Measurements from ENCODE around the gene LRP1B.
"Not testable (repeated sequence)": the region's sequence is repeated elsewhere in the genome, so short reads cannot be mapped to it uniquely, and the experiment has no call there.

LRP1B gene

DNA sequence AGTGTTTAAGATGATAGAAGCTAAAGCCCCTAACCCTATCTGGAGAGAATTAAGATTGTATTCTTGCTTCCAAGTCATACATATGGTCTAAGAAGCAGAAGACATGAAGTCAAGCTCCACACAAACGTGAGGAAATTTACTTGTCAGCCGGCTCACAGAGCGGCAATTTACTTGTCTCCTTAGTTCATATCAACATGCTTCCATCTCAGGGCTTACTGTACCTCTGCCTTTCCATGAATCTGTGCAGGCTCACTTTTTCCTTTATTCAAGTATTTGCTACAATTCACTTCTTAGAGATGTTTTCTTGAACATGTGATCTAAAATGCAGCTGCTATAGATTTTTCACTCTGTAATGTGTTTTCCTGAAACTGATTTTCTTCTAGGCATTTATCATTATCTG, 1386.4 kb downstream of the LRP1B start:
- DNase-seq = no peak

DNA sequence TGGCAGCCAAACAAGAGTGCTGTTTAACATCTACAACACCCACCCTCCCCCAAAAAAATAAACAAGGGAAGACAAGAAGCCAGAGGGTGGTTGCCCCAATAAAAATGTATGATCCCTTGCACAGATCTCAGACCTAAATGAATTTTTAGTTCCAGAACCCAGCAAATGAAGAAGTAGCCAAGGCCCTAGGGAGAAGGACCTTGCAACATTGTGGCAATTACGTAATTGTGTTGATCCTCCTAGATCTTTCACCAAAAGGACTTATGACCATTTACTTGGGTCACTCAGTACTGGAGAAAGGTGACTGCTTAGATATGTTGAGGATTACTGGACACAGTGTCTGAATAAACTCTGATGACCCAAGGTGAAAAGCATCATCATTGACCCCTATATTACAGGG, 1393.8 kb downstream of the LRP1B start:
- no peak for DNase-seq

DNA sequence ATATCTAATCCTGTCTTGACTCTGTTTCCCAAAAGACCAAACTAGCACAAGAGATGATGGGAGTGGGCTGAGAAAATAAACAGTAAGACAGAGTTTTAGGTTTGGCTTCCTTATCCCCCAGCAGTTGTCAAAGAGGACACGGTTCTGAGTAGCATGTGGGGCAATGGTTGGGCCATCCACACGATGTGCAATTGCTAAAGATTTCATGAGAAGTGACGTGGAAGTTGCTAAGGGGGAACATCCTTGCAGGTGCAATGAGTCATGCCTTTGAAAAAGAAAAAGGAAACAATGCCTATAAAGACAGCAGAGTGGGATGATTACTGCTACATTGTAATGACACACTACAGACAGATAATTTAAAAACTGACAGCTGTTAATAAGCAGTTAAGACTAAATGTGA, 1395.8 kb downstream of the LRP1B start:
- no peak for DNase-seq

DNA sequence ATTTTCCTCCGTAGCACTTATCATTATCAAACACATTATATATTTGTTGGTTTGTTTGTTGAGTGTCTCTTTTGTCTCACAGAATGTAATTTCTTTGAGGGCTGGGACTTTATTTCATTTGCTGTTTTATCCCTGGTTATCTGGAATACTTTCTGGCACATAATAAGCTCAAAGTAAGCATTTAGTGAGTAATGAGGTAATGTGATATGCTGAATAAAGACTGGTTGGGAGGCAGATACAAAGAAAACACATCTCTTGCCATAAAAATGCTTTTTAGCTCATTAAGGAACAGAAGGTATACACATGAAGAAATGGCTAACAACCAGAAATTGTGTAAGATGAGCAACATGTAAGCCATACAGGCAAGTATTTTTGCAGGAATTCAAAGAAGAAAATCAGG, 1411.8 kb downstream of the LRP1B start:
- DNase-seq = no peak

DNA sequence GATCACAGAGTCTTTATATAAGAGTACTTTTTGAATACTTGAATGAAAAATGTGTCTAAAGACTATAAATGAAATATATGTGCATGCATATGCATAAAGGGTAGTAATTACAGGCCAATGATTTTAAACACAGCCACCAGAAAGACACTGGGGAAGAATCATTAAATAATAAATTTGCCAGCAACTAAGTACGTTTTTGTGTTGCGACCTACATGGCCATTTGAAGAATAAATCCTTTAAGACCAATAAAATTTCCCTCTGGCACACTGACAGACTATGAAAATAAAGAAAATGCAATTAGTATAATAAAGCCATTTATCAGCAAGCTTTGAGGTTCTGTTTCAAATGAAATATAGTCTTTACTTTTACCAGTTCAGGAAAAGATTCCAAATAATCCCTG, 1413.3 kb downstream of the LRP1B start:
- no peak for DNase-seq

DNA sequence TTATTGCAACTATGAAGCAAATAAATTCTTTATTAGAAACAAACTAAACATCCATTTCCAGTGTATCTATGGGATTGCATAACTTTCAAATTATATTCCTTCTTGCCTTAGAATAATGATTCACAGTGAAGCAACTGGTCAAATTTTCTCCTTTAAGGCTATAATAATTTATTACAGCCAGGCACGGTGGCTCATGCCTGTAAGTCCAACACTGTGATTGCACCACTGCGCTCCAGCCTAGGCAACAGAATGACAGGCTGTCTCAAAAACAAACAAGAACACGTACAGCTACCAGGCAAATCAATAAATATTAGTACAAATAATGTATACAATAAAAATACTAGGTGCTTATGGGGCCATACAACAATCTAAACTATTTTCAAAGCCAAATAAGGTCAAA, 1416.2 kb downstream of the LRP1B start:
- no peak for DNase-seq

DNA sequence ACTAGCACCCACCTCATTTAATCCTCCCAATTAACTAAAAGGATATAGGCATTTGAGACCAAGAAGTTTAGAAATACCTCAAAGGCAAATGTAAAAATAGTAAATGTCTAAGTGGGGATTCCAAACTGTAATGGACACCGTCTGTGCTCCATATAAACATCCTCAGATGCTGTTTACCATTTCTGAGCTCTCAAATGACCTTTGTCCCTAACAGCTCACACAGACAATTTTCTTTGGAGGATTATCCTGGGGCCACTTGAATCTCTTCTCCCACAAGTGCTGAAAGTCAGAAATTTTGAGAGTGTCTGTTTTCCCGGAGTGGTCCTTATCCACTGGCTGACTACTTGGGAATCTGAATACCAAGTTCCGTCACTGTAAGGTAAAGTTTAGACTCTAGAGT, 1418.9 kb downstream of the LRP1B start:
- DNase-seq = no peak

DNA sequence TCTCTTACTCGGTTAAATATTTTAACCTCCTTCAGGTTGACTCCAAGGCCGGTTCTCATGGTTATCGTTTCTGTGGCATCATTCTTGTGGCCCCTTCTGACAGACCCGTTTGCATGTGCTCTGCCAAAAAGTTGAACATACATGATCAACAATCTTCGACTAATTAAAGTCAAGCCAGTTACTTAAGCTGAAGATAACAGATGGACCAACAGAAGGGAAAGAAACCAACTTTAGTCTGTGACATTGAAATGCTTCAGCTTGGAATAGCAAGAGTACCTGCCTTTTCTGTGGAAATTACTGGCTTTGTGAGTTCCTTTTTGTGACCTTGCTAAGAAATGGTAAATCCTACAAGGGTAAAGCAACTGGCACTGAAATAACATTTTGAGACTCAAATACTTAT, 1429.1 kb downstream of the LRP1B start:
- DNase-seq = no peak

DNA sequence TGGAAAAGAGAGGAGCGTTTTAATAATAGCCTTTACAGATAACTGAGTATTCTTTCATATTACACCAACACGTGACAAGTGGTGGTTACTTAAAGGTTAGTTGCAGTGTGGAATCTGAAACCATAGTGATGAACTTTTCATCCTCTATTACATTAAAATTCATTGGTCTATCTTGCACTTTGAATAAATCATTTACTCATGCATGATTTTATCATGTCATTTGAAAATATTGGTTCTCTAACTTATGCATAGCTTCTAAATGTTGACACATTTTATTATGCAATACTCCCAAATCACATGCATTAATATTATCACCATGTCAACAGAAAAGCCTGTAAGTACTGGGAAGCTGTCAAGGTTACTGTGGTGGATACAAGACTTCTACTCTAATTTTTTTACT, 1432.2 kb downstream of the LRP1B start:
- DNase-seq = no peak

DNA sequence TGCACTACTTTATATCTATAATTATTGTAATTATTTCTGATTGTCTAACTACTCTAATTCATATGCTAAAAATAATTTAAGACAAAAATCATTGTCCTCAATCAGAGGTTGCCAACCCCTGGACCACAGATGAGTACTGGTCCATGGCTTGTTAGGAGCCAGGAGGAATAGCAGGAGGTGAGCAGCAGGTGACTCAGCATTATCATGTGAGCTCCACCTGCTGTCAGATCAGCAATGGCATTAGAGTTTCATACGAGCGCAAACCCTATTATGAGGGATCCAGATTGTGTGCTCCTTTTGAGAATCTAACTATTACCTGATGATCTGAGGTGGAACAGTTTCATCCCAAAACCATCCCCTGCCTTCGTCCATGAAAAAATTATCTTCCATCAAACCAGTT, 1434.4 kb downstream of the LRP1B start:
- no peak for DNase-seq

DNA sequence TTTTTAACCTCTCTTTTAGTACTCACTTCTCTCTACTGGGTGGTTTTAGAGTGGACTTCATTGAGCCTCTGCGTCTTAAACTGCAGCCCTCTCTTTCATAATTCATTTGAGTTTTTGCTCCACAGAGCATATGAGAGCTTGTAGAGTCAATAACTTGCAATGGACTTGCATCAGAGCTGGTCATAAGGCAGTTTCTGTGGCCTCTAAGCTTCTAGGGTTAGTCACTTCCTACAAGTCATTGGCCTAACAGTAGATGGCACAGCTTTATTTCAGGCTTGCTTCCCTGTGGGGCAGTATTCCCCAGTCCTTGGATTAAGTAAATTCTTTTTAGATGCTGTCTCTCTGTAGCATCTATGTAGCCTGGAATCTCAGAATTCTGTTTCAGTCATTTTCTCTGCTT, 1435.7 kb downstream of the LRP1B start:
- no peak for DNase-seq

DNA sequence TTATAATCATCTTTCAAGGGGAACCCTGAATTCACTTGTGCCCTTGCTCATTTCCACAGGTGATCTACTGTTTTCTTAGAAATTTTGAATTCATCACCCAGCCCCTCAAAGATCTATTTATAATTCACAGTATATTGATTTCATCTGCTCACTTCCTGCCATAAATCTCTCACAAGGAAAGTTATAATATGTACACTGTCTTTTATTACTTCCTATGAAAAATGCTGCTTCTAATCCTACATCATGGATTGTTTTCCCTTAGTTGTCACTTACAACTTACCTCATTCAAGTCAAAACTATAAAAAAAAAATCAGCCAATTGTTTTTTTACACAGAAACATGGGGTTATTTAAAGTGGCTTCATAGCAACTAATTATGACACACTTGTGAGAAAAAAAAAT, 1443.0 kb downstream of the LRP1B start:
- DNase-seq = no peak

DNA sequence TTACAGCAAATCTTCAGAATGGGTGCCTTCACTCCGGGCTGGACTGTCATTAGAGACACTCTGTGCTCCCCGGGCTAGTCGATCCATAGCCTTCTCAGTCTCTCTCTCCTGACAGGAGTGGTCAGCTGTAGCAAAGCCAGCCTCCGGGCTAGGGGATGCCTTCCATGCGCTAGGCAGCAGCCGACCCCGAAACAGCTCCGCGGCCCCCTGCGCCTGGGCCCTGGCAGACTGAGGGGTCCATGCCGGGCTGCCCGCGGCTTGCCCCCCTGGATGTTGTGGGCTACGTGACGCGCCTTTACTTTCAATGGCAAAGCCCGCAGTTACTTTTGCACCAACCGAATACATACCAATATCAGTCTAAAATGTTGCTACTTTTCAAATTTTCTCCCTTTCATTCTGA, 1447.2 kb downstream of the LRP1B start:
- no peak for DNase-seq

DNA sequence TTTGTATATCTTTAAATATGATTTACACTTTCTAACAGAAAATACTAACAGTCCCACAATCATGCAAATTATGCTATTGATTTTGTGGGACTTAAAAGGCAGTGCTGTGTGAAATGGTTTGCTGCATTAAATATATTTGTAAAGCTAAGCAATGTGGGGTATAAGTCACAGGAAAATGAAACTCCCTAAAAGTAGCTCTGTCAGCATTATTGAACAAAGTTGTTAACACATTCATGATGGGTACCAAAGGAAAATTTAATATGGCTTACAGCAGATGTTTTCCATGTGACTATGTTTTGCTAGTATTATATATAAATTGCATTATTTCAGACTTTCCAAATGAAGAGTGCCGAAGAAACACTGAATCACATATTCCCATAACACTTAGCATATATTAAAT, 1450.0 kb downstream of the LRP1B start:
- DNase-seq = no peak

DNA sequence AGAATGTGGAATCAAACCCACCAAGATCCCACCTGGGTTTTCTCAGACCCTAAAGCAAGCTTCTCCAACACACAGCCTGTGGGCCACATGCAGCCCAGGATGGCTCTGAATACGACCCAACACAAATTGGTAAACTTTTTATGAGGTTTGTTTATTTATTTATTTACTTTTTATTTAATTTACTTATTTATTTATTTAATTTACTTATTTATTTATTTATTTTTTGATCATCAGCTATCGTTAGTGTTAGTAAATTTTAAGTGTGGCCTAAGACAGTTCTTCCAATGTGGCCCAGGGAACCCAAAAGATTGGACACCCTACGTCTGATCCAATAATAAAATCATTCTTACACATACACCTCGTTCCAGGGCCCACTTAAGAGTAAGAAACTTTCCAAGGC, 1451.1 kb downstream of the LRP1B start:
- DNase-seq = no peak

DNA sequence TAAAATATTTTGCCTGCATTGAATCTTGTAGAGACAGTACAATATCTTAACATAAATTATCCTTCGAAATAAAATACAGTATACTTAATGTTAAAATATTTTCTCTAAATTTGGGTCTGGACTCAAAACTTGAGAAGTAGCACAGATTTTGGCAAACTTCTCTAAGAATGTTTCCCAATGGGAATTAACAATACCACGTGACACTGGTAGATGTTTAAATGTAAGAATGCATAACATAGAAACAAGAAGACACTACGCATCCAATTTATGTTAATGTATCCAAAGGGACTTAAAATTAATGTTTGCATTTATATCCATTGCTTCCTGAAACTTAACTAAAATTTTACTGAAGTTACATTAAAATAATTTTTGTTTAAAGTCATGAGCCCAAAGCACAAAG, 1460.9 kb downstream of the LRP1B start:
- DNase-seq = no peak

DNA sequence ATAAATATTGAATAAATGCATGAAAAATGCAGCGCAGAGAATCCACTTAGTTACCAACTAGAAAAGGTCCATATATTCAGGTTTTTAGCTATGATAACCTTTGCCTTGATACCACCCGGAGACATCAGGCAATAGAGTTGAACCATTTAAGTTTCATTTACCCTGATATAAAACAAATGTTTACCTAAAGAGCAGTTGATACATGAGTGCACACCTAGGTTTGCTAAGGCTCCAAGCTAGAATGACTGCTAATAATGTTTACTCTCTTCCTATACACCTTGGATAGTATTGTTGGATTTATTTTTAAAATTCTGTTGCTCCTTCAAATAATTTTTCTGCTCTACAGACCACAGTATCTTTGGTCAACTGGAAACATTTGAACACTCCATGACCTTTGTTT, 1463.6 kb downstream of the LRP1B start:
- DNase-seq = no peak

DNA sequence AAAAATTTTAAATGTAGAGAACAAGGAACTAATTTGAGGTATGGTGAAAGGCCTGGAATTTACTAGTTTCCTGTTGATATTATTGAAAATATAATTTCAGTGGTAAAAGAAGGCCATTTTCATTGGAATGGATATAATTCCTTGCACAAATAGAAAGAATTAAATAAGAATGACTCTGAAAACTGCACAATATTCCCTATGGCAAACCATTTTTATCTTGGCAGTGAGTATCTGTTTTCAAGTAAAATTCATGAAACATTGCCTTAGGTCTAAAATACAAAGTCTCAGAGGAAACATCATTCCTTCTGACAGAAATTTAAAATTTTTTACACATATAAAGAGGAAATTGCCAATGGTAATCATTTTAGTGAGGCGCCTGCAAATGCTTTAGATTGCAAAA, 1468.3 kb downstream of the LRP1B start:
- DNase-seq = no peak

DNA sequence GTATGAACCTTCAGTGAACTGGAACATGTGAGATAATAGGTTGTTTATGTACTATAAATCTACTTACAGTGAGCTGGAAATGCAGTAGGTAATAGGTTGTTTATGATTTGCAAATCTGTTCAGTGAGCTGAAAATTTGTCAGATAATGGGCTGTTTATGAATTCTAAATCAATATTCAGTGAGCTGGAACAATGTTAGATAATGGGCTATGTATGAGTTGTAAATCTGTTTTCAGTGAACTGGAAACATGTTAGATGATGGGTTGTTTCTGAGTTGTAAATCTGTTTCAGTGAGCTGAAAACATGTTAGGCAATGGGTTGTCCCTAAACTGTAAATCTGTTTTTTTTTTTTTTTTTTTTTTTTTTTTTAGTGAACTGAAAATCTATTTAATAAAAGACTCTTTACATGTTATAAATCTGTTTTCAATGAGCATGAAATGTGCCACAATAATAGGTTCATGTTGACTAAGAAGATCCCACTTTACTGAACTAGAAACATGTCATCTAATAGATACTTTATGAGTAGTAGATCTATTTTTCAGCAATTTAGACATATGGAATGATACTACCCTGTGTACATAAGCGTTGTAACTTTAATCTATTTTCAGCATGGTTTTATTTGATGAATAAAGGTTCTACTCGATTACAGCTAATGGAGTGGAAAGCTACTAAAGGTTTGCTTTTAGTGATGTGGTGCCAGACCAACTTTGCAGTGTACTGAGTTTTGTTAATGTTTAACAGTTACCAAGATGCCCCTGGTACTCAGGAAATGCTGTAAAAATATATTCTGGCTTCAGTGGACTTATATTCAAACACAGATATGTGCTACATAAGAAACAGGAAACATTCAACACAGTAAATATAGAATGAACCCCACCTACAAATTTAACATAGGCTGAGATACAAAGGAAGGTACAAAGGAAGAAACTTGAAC, 1471.8 kb downstream of the LRP1B start:
- no peak for DNase-seq

DNA sequence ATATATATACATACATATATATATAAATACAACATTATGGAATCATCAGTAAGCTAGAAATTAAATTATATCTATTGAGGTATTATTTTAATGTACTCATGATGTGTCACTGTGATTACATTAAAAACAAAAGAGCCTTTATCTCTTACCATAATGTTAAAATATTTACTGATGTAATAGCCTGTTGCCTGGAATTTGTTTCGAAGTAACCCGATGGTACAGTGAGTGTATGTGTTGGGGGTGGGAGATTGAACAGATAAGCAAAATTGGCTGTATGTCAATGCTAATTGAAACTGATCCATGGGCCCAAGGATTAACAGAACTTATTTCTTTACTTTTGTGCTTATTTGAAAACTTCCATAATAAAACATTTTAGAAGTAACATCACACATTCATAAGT, 1473.2 kb downstream of the LRP1B start:
- no peak for DNase-seq

DNA sequence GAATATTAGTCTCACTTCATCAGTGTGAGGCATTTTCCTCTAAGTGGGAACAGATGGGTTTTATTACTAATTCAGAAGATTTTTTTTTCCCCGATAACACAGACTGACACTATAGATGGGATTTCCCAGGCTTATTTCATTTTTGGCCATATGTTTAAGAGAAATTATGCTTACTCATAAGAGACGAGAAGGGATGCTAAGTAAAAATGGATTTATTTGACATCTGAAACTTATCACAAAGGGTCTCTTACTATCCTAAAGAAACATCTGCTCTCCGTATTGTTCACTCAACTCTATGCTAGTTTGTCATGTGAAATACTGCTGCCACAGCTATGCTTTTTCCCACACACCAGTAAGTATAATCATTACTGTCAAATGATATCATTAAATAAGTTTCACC, 1476.3 kb downstream of the LRP1B start:
- no peak for DNase-seq

DNA sequence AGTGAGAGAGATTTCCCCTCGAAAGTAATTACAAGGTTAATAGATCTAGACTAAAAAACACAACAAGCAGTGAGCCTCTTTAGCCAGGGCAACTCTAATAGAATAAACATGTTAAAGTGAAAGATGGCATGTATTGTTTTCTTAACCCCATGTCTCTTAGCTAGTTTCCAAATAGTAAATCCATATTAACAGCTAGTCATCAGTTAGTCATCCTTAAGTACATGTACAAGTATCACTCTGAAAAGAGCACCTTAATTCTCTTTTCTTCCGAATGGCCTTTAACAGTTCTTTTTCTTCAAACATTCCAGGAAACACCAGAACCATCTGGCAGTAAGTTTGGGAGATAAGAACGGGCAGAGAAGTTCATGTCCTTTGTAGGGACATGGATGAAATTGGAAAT, 1480.0 kb downstream of the LRP1B start:
- DNase-seq = no peak

DNA sequence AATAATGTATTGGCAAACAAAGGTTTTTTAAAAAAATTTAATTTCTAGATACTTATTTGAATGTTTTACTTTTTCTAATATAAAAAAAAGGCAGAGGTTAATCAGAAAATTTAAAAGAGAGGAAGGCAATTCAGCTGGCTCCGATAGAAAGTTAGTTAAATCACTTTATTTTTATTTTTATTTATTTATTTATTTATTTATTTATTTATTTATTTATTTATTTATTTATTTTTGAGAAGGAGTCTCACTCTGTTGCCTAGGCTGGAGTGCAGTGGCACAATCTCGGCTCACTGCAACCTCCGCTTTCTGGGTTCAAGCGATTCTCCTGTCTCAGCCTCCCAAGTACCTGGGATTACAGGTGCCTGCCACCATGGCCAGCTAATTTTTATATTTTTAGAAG, 1480.7 kb downstream of the LRP1B start:
- not testable (repeated sequence) for DNase-seq

DNA sequence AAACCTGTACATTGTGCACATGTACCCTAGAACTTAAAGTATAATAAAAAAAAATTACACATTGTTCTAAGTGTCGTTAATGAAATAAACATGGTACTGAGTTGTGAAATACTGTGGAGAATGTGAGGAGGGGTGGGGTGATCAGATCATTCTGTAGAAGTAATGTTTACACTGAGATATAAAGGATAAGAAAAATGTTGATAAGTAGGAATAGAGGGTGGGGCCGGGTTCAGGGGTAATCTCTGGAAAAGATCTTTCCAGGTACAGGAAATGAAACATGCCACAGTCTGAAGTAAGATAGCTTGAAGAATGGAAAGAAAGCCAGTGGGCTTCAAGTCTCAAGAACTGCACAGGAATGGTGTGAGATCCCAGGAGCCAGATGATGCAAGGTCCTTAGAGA, 1482.4 kb downstream of the LRP1B start:
- DNase-seq = no peak

DNA sequence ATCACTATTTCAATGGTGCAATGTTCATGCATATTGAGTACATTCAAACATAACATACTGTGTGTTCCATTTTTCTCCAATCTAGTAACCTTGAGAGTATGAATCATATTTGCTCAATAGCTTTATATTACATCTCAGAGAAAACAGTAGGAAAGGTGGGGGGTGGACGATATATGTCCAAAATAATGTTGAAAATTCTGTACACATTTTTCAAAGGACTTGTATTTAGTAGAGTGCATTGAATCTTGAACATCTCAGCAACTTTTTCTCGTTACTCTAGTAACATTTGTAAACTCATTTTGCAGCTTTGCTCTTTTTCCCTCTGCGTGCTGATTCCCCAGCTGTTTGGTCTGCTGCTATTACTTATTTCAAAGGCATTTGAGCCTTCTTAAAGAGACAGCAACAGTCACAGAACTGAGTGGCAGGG, 1487.0 kb downstream of the LRP1B start:
- DNase-seq = no peak

All from activated CD8-positive, alpha-beta memory T cell treated with anti-CD3 and anti-CD28 coated beads, Interleukin-2, amount 50 U/mL, for 48 hours (primary cell).